ENCODE data around the gene NEDD4L. TPM values are rescaled to one million over a fixed set of nuclear protein-coding genes. Genes with fewer than 3 reads are reported as not detected.

The NEDD4L gene
- total and polyA plus RNA-seq, 4 donors = 40.2 to 308 (median 148) TPM

GRCh38 chr18:58109256-58109655, 65.2 kb downstream of the NEDD4L start:
- Histone ChIP-seq H3K36me3 (ENCODE audit: control insufficient read depth in 4 of 4, insufficient read depth in 4 of 4, low read length in 4 of 4) (peaks cover 0 to 2% (median 0%) of the 10 kb centered on the region in 4 donors), H3K4me3 (no peak overlapping the region), H3K9me3 (ENCODE audit: control insufficient read depth in 4 of 4, insufficient read depth in 3 of 4, low read length in 3 of 4) (no peaks in the 10 kb centered on the region), H3K27me3 (ENCODE audit: control insufficient read depth in 3 of 3, insufficient read depth in 3 of 3, low read length in 2 of 3) (no peaks in the 10 kb centered on the region), H3K27ac (ENCODE audit: low read depth in 1 of 2, low read length in 1 of 2) (no peak overlapping the region), H3K4me1 (ENCODE audit: control insufficient read depth in 5 of 5, insufficient read depth in 5 of 5, low read length in 5 of 5) (peaks cover 0 to 31% (median 13%) of the 10 kb centered on the region in 5 donors), H3K9ac (ENCODE audit: insufficient read depth in 1 of 2, low read length in 2 of 2) (no peak overlapping the region)
- DNase-seq (no peak), ATAC-seq (ENCODE audit: insufficient read depth, low FRiP score) (no peak)
- no peak for TF ChIP-seq CTCF (IDR thresholded peaks at IDR 0.05; ENCODE audit: control extremely low read depth, extremely low read depth)
- WGBS, 2 donors = 85 to 100% methylated on average over 1 to 2 of the region's 2 CpGs

- peaks cover 0 to 21% (median 10%) of the 10 kb centered on the region in 5 donors for H3K4me1 ChIP-seq (ENCODE audit: control insufficient read depth in 5 of 5, insufficient read depth in 5 of 5, low read length in 5 of 5)
- ATAC-seq (ENCODE audit: insufficient read depth, low FRiP score) (no peak), DNase-seq (no peak)
- H3K9ac ChIP-seq (ENCODE audit: insufficient read depth in 1 of 2, low read length in 2 of 2) = no peak overlapping the region
- no peak overlapping the region for H3K4me3 ChIP-seq
- H3K27ac ChIP-seq (ENCODE audit: low read depth in 1 of 2, low read length in 1 of 2) = no peak overlapping the region
- peaks cover 0 to 2% (median 0%) of the 10 kb centered on the region in 4 donors for H3K36me3 ChIP-seq (ENCODE audit: control insufficient read depth in 4 of 4, insufficient read depth in 4 of 4, low read length in 4 of 4)
- H3K9me3 ChIP-seq (ENCODE audit: control insufficient read depth in 4 of 4, insufficient read depth in 3 of 4, low read length in 3 of 4) = no peaks in the 10 kb centered on the region
- 72 to 81% methylated on average over 6 of the region's 6 CpGs for WGBS, 2 donors
- H3K27me3 ChIP-seq (ENCODE audit: control insufficient read depth in 3 of 3, insufficient read depth in 3 of 3, low read length in 2 of 3) = no peaks in the 10 kb centered on the region
- no peak for TF ChIP-seq CTCF (IDR thresholded peaks at IDR 0.05; ENCODE audit: control extremely low read depth, extremely low read depth)
These were observed 66.4 kb downstream of the NEDD4L start for GRCh38 chr18:58110398-58110797.

- DNase-seq (no peak), ATAC-seq (ENCODE audit: insufficient read depth, low FRiP score) (no peak)
- 95 to 96% methylated on average over 1 of the region's 1 CpG for WGBS, 2 donors
- Histone ChIP-seq H3K4me3 (no peak overlapping the region), H3K27me3 (ENCODE audit: control insufficient read depth in 3 of 3, insufficient read depth in 3 of 3, low read length in 2 of 3) (no peaks in the 10 kb centered on the region), H3K36me3 (ENCODE audit: control insufficient read depth in 4 of 4, insufficient read depth in 4 of 4, low read length in 4 of 4) (peaks cover 0 to 2% (median 0%) of the 10 kb centered on the region in 4 donors), H3K4me1 (ENCODE audit: control insufficient read depth in 5 of 5, insufficient read depth in 5 of 5, low read length in 5 of 5) (peaks cover 0 to 13% (median 2%) of the 10 kb centered on the region in 5 donors), H3K9me3 (ENCODE audit: control insufficient read depth in 4 of 4, insufficient read depth in 3 of 4, low read length in 3 of 4) (no peaks in the 10 kb centered on the region), H3K9ac (ENCODE audit: insufficient read depth in 1 of 2, low read length in 2 of 2) (no peak overlapping the region), H3K27ac (ENCODE audit: low read depth in 1 of 2, low read length in 1 of 2) (no peak overlapping the region)
- no peak for TF ChIP-seq CTCF (IDR thresholded peaks at IDR 0.05; ENCODE audit: control extremely low read depth, extremely low read depth)
These were observed 68.1 kb downstream of the NEDD4L start for GRCh38 chr18:58112174-58112573.

- Histone ChIP-seq H3K4me1 (ENCODE audit: control insufficient read depth in 5 of 5, insufficient read depth in 5 of 5, low read length in 5 of 5) (peaks cover 0 to 23% (median 10%) of the 10 kb centered on the region in 5 donors), H3K9ac (ENCODE audit: insufficient read depth in 1 of 2, low read length in 2 of 2) (no peak overlapping the region), H3K4me3 (no peak overlapping the region), H3K27ac (ENCODE audit: low read depth in 1 of 2, low read length in 1 of 2) (no peak overlapping the region), H3K9me3 (ENCODE audit: control insufficient read depth in 4 of 4, insufficient read depth in 3 of 4, low read length in 3 of 4) (no peaks in the 10 kb centered on the region), H3K27me3 (ENCODE audit: control insufficient read depth in 3 of 3, insufficient read depth in 3 of 3, low read length in 2 of 3) (no peaks in the 10 kb centered on the region), H3K36me3 (ENCODE audit: control insufficient read depth in 4 of 4, insufficient read depth in 4 of 4, low read length in 4 of 4) (peaks cover 0 to 2% (median 0%) of the 10 kb centered on the region in 4 donors)
- DNase-seq = no peak
- no peak for ATAC-seq (ENCODE audit: insufficient read depth, low FRiP score)
- whole genome bisulfite sequencing, 2 donors = 83 to 95% methylated on average over 3 of the region's 3 CpGs
- no peak for TF ChIP-seq CTCF (IDR thresholded peaks at IDR 0.05; ENCODE audit: control extremely low read depth, extremely low read depth)
These were observed 69.3 kb downstream of the NEDD4L start for GRCh38 chr18:58113337-58113736.

Measured in lung (tissue), 12 donors.